ENCODE measurements around the gene SLC38A3. TPM values are rescaled to one million over a fixed set of nuclear protein-coding genes. Genes with fewer than 3 reads are reported as not detected.
"Not testable (repeated sequence)": the region's sequence is repeated elsewhere in the genome, so short reads cannot be mapped to it uniquely, and the experiment has no call there.

Gene SLC38A3
- total RNA-seq, 2 donors from 2014 or later, result 2.4 to 7.9 TPM

- H3K27ac ChIP-seq, result peak overlapping the region; percentile 95 to 99
- no peak for DNase-seq (ENCODE audit: low spot score)
- peaks cover 31% of the 10 kb centered on the region for H3K36me3 ChIP-seq
- TF ChIP-seq, protein P1, sequence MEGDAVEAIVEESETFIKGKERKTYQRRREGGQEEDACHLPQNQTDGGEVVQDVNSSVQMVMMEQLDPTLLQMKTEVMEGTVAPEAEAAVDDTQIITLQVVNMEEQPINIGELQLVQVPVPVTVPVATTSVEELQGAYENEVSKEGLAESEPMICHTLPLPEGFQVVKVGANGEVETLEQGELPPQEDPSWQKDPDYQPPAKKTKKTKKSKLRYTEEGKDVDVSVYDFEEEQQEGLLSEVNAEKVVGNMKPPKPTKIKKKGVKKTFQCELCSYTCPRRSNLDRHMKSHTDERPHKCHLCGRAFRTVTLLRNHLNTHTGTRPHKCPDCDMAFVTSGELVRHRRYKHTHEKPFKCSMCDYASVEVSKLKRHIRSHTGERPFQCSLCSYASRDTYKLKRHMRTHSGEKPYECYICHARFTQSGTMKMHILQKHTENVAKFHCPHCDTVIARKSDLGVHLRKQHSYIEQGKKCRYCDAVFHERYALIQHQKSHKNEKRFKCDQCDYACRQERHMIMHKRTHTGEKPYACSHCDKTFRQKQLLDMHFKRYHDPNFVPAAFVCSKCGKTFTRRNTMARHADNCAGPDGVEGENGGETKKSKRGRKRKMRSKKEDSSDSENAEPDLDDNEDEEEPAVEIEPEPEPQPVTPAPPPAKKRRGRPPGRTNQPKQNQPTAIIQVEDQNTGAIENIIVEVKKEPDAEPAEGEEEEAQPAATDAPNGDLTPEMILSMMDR (IDR thresholded peaks at IDR 0.05), result no peak
- peak overlapping the region; percentile 57 to 58 for H3K4me3 ChIP-seq
- H3K9me3 ChIP-seq, result no peaks in the 10 kb centered on the region
- peaks cover 0 to 61% of the 10 kb centered on the region in 2 donors for H3K4me1 ChIP-seq
- no peaks in the 10 kb centered on the region for H3K27me3 ChIP-seq
Measured at GRCh38 chr3:50260942-50261441, 55.9 kb downstream of the SLC38A3 start.

DNA sequence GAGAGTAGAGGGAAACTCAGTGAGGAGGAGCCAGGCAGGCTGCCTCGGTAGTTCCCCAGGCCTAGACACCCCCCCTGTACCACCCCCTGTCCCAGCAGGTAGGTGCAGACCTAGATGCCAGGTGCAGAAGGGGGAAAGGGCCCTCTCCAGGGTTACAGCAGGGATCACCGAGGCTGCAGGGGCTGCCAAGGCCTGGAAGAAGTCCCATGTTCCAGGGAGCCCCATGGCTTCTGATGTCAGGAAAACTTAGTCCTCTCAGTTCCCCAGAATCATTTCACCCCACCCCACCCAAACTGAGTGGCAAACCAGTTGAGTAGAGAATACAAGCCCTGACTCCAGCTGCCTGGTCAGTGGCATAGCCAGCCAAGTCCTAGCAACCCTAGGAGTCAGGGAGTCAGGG lies 56.4 kb downstream of the SLC38A3 start:
- peaks cover 26% of the 10 kb centered on the region for H3K36me3 ChIP-seq
- no peaks in the 10 kb centered on the region for H3K9me3 ChIP-seq
- no peak for DNase-seq (ENCODE audit: low spot score)
- H3K4me3 ChIP-seq, result peak overlapping the region in 1 of 2 donors; percentile 57
- H3K4me1 ChIP-seq, result peaks cover 0 to 61% of the 10 kb centered on the region in 2 donors
- TF ChIP-seq, protein P1 (IDR thresholded peaks at IDR 0.05), result no peak
- peak overlapping the region; percentile 95 to 99 for H3K27ac ChIP-seq
- H3K27me3 ChIP-seq, result no peaks in the 10 kb centered on the region

GRCh38 chr3:50262200-50262599 lies 57.1 kb downstream of the SLC38A3 start:
- peak overlapping the region in 1 of 2 donors; percentile 95 for H3K27ac ChIP-seq
- not testable (repeated sequence) for H3K9me3 ChIP-seq; DNase-seq (ENCODE audit: low spot score); H3K27me3 ChIP-seq; H3K4me3 ChIP-seq
- H3K4me1 ChIP-seq, result peaks cover 0 to 65% of the 10 kb centered on the region in 2 donors
- peaks cover 19% of the 10 kb centered on the region for H3K36me3 ChIP-seq

GRCh38 chr3:50262778-50263177 lies 57.7 kb downstream of the SLC38A3 start:
- no peaks in the 10 kb centered on the region for H3K9me3 ChIP-seq
- H3K36me3 ChIP-seq, result peaks cover 13% of the 10 kb centered on the region
- TF ChIP-seq, protein P1 (IDR thresholded peaks at IDR 0.05), result no peak
- no peak for DNase-seq (ENCODE audit: low spot score)
- H3K4me1 ChIP-seq, result peaks cover 0 to 66% of the 10 kb centered on the region in 2 donors
- no peaks in the 10 kb centered on the region for H3K27me3 ChIP-seq
- peak overlapping the region; percentile 32 to 92 for H3K27ac ChIP-seq
- no peak overlapping the region for H3K4me3 ChIP-seq

GRCh38 chr3:50263478-50264382 lies 58.7 kb downstream of the SLC38A3 start:
- DNase-seq (ENCODE audit: low spot score), result no peak
- no peaks in the 10 kb centered on the region for H3K9me3 ChIP-seq
- H3K4me3 ChIP-seq, result no peak overlapping the region
- H3K36me3 ChIP-seq, result peaks cover 6% of the 10 kb centered on the region
- peaks cover 0 to 73% of the 10 kb centered on the region in 2 donors for H3K4me1 ChIP-seq
- TF ChIP-seq, protein P1 (IDR thresholded peaks at IDR 0.05), result no peak
- peak overlapping the region; percentile 92 to 97 for H3K27ac ChIP-seq
- H3K27me3 ChIP-seq, result no peaks in the 10 kb centered on the region

DNA sequence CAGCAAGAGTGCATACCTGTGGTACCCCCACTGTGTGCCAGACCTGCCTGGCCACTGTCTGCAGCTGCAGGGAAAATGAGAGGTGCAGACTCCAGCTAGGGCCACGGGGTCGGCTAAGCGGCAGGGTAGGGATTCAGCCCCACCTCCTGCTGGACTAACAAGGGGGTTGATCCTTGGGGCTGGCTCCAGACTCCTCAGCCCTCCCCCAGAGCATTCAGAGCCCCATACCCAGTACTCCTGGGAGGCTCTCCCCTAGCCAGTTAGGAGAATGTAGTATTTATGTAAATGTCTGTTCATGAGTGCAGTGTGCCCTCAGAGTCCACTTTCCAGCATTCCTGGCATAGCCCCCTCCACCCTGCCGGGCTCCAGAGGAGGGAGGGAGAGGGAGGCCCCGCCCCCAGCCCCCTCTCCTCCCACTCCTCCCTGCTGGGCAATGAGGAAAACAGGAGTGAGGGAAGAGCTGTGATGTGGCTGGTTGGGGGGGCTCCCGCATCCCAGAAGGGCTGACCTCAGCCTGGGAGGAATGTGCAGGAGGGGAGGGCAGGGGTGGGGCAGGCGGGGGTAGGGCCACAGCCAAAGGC lies 59.4 kb downstream of the SLC38A3 start:
- Histone ChIP-seq H3K36me3 (no peaks in the 10 kb centered on the region), H3K27me3 (no peaks in the 10 kb centered on the region), H3K27ac (peak overlapping the region; percentile 92 to 97), H3K4me1 (peaks cover 0 to 76% of the 10 kb centered on the region in 2 donors), H3K4me3 (no peak overlapping the region), H3K9me3 (no peaks in the 10 kb centered on the region)
- TF ChIP-seq, protein P1 (IDR thresholded peaks at IDR 0.05), result no peak
- peak; percentile 90 for DNase-seq (ENCODE audit: low spot score)
